Gastrocnemius medialis (tissue), 4 donors: Measurements from ENCODE around the gene MRPL51.

ENCODE experiments used
- CTCF ChIP-seq, 5 experiments: fragments of 450-650 bp in 3 of 5; fragments of 200-600 bp in 2 of 5; sonication (generic) in 2 of 5; IDR thresholded peaks in 4 of 5; conservative IDR thresholded peaks in 1 of 5; 1 replicate in 4 of 5; 2 replicates in 1 of 5; pipeline ENCODE4 v1.5.1; 2016 to 2019; ENCODE audit warnings: antibody characterized with exemption in 5 of 5, mild to moderate bottlenecking in 3 of 5, moderate library complexity in 3 of 5
- POLR2A ChIP-seq, 2 donors: fragments of 450-650 bp; IDR thresholded peaks; one replicate each; pipeline ENCODE4 v1.6.1; 2017; ENCODE audit warnings: antibody characterized with exemption in 2 of 2, mild to moderate bottlenecking in 2 of 2, moderate library complexity in 2 of 2

- TF ChIP-seq CTCF (IDR thresholded peaks at IDR 0.05 in 4 of 5, conservative IDR thresholded peaks at IDR 0.05 in 1 of 5) (no peak), POLR2A (IDR thresholded peaks at IDR 0.05) (no peak)
Observed at GRCh38 chr12:6500466-6500865, 7.4 kb upstream of the MRPL51 start.
